GM18907 (cell line): ENCODE results near the gene PDILT.
"Not testable (repeated sequence)": the region's sequence is repeated elsewhere in the genome, so short reads cannot be mapped to it uniquely, and the experiment has no call there.

ENCODE experiments used
- ATAC-seq: cut with Tn5 transposase; IDR thresholded peaks from one replicate; pipeline ENCODE4 v1.9.1; 2021; ENCODE audit warnings: mild to moderate bottlenecking, moderate library complexity; ENCODE audit not compliant: unreplicated experiment

The PDILT gene

GRCh38 chr16:20404637-20405036 is at the start of gene PDILT:
Gene PDILT, minus strand, starts transcription at chr16:20404737. Its CDS starts 5,437 bp downstream, at chr16:20399300.
- no peak for ATAC-seq

GRCh38 chr16:20453633-20454032 is 49.1 kb upstream of the PDILT start:
- ATAC-seq: not testable (repeated sequence)

- not testable (repeated sequence) for ATAC-seq
These were observed 46.8 kb upstream of the PDILT start, which contains the start of gene ACSM2A for GRCh38 chr16:20451364-20451763. Gene ACSM2A, plus strand, starts transcription at chr16:20451521. Its CDS starts 8,594 bp downstream, at chr16:20460115.

- not testable (repeated sequence) for ATAC-seq
These were observed 42.3 kb upstream of the PDILT start for GRCh38 chr16:20446652-20447393.

GRCh38 chr16:20441859-20442258 is 37.3 kb upstream of the PDILT start:
- not testable (repeated sequence) for ATAC-seq

- no peak for ATAC-seq
These were observed 36.7 kb upstream of the PDILT start for GRCh38 chr16:20441191-20441590.

GRCh38 chr16:20440731-20441130 is 36.2 kb upstream of the PDILT start:
- not testable (repeated sequence) for ATAC-seq

- ATAC-seq: not testable (repeated sequence)
These were observed 35.3 kb upstream of the PDILT start for GRCh38 chr16:20439820-20440231.

GRCh38 chr16:20438950-20439349 is 34.4 kb upstream of the PDILT start:
- ATAC-seq: not testable (repeated sequence)

GRCh38 chr16:20430948-20431347 is 26.4 kb upstream of the PDILT start:
- no peak for ATAC-seq

- ATAC-seq: not testable (repeated sequence)
These were observed 25.9 kb upstream of the PDILT start for GRCh38 chr16:20430480-20430879.

GRCh38 chr16:20429499-20429898 is 25.0 kb upstream of the PDILT start:
- not testable (repeated sequence) for ATAC-seq

GRCh38 chr16:20427401-20427797 is 22.9 kb upstream of the PDILT start:
- ATAC-seq: not testable (repeated sequence)

GRCh38 chr16:20424129-20424866 is 19.8 kb upstream of the PDILT start:
- no peak for ATAC-seq

GRCh38 chr16:20423772-20424128 is 19.2 kb upstream of the PDILT start:
- ATAC-seq: not testable (repeated sequence)

- ATAC-seq: not testable (repeated sequence)
These were observed 17.2 kb upstream of the PDILT start for GRCh38 chr16:20421748-20422147.

- ATAC-seq: not testable (repeated sequence)
These were observed 14.6 kb upstream of the PDILT start for GRCh38 chr16:20419093-20419492.

- ATAC-seq: no peak
These were observed 11.0 kb upstream of the PDILT start for GRCh38 chr16:20415541-20415940.

GRCh38 chr16:20411055-20411454 is 6.5 kb upstream of the PDILT start:
- no peak for ATAC-seq

GRCh38 chr16:20410121-20410723 is 5.7 kb upstream of the PDILT start:
- ATAC-seq: peak; percentile 66

GRCh38 chr16:20409398-20410120 is 5.0 kb upstream of the PDILT start, which contains the start of gene ACSM5:
Gene ACSM5, plus strand, starts transcription at chr16:20409534. Its CDS starts 1,951 bp downstream, at chr16:20411485.
- ATAC-seq: peak; percentile 46
